ENCODE data around the gene CELA1. TPM values are rescaled to one million over a fixed set of nuclear protein-coding genes. Genes with fewer than 3 reads are reported as not detected.

Gene CELA1
- total RNA-seq, 1 experiment from 2014 or later: not detected

- H4K8ac ChIP-seq (replicated peaks; ENCODE audit: insufficient read length, low read depth, low read length): no peak overlapping the region
- H3K27ac Mint-ChIP-seq: no peak overlapping the region
- H3K9me3 Mint-ChIP-seq: no peaks in the 10 kb centered on the region
- no peak overlapping the region for H2BK15ac ChIP-seq (ENCODE audit: low read depth, low read length)
- no peak overlapping the region for H3T11ph ChIP-seq (ENCODE audit: low read length)
- no peak overlapping the region for H2BK120ac ChIP-seq (ENCODE audit: low read depth, low read length, poor library complexity, severe bottlenecking)
- no peak for TF ChIP-seq CTCF (conservative IDR thresholded peaks at IDR 0.05)
- no peak overlapping the region for H2BK5ac ChIP-seq (ENCODE audit: insufficient read length, low read length)
- no peaks in the 10 kb centered on the region for H3K79me1 ChIP-seq (ENCODE audit: insufficient read depth, low read depth, low read length, poor library complexity, severe bottlenecking)
- H3K56ac ChIP-seq (ENCODE audit: insufficient read length, low read depth, low read length): no peak overlapping the region
- no peaks in the 10 kb centered on the region for H3K9me3 ChIP-seq (ENCODE audit: control insufficient read depth, low read depth, low read length)
- no peak overlapping the region for H2AFZ ChIP-seq (ENCODE audit: low read length)
- no peak overlapping the region for H3K23ac ChIP-seq (ENCODE audit: insufficient read length, low read depth, low read length)
- no peak overlapping the region for H3K4me2 ChIP-seq (ENCODE audit: insufficient read depth, insufficient read length, low read length)
- H3K4ac ChIP-seq (ENCODE audit: low read depth, low read length): no peak overlapping the region
- H4K5ac ChIP-seq (ENCODE audit: insufficient read length, low read depth, low read length): no peak overlapping the region
- no peak overlapping the region for H2AK5ac ChIP-seq (ENCODE audit: insufficient read length, low read length)
- no peaks in the 10 kb centered on the region for H4K20me1 ChIP-seq (ENCODE audit: control insufficient read depth, insufficient read depth, insufficient read length)
- no peak overlapping the region; the same call in 1 of the 2 replicates for H3K14ac ChIP-seq (ENCODE audit: insufficient read depth, low read length)
- no peak overlapping the region for H2BK20ac ChIP-seq (ENCODE audit: low read depth, low read length, poor library complexity, severe bottlenecking)
- H3K27me3 ChIP-seq (ENCODE audit: insufficient read depth, low read length): no peaks in the 10 kb centered on the region
- H2BK12ac ChIP-seq (ENCODE audit: insufficient read length, low read depth, low read length): no peak overlapping the region
- H3K36me3 Mint-ChIP-seq (ENCODE audit: insufficient read depth in 1 of 3, low read depth in 3 of 3): no peaks in the 10 kb centered on the region; a peak in 1 of 7 replicates
- no peak for DNase-seq
- H3K4me1 ChIP-seq (ENCODE audit: insufficient read depth, low read length): peaks cover 11% of the 10 kb centered on the region; the same call in 1 of the 2 replicates
- WGBS (ENCODE audit: extremely low coverage, insufficient read length, low lambda C conversion rate): no CpG with 5 or more reads among the region's 15 CpGs
- no peak overlapping the region for H3K4me3 Mint-ChIP-seq
- no peak overlapping the region for H3K18ac ChIP-seq (ENCODE audit: insufficient read length, low read depth, low read length)
- no peaks in the 10 kb centered on the region for H3K79me2 ChIP-seq (ENCODE audit: insufficient read depth, low read length)
- no peak overlapping the region for H3K27ac ChIP-seq (ENCODE audit: insufficient read length, low read depth, low read length)
- H4K91ac ChIP-seq (ENCODE audit: insufficient read length, low read depth, low read length): no peak overlapping the region
- H3K4me1 Mint-ChIP-seq: peaks cover 45 to 54% of the 10 kb centered on the region in 2 experiments
- no peak overlapping the region for H3K9ac ChIP-seq (ENCODE audit: extremely low read depth, insufficient read length, low read length)
- no peaks in the 10 kb centered on the region for H3K27me3 Mint-ChIP-seq (ENCODE audit: low read depth)
- no peaks in the 10 kb centered on the region for H3K23me2 ChIP-seq (ENCODE audit: insufficient read length, low read depth, low read length, poor library complexity, severe bottlenecking)
Observed at GRCh38 chr12:51323317-51323960, 23.0 kb downstream of the CELA1 start.

All from H9 (cell line).